ENCODE results near the gene LRRC8C. TPM values are rescaled to one million over a fixed set of nuclear protein-coding genes. Genes with fewer than 3 reads are reported as not detected.

The LRRC8C gene
- total and polyA plus RNA-seq, 2 of the 8 experiments (the other 6 are each of a cell fraction or from before 2014, with no cell fraction given) = 1.1 to 2.1 TPM

DNA sequence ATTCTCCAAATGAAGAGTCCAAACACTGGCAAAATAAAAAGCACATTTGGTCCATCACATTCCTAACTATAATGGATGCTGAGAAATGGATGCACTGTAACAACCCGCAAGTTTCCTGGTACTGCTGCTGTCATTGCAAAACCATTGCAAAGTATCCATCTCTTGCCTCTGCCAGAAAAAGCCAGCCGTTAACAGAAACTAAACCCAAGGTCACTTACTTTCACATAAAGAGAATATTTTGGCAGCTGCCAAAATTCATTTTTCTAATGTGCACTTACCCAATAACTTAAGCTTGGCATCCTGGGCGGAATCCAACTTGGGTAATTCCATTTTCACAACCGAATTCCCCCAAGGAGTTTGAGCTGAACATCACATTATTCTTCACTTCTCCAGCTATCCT, 110.9 kb downstream of the LRRC8C start:
- H3K23ac ChIP-seq (ENCODE audit: insufficient read length) = no peak overlapping the region
- H3K4ac ChIP-seq (replicated peaks; ENCODE audit: insufficient read length, low read depth, low read length) = no peak overlapping the region
- H3K9ac ChIP-seq (replicated peaks in 1 of 4; ENCODE audit: extremely low read depth in 1 of 4, low read depth in 3 of 4, low read length in 3 of 4) = no peak overlapping the region
- H3K9me3 ChIP-seq (ENCODE audit: insufficient read depth in 2 of 2, low read depth in 1 of 2, low read length in 1 of 2) = no peaks in the 10 kb centered on the region; a peak in 1 of 4 replicates
- no peak overlapping the region for H2BK20ac ChIP-seq (ENCODE audit: low read length)
- POLR2A ChIA-PET (ENCODE audit: partially characterized antibody) = no interaction called here
- H2AK5ac ChIP-seq (ENCODE audit: low read depth, low read length) = no peak overlapping the region
- H3K27ac ChIP-seq (ENCODE audit: low read depth, low read length) = no peak overlapping the region
- no peak overlapping the region for H2BK120ac ChIP-seq (replicated peaks; ENCODE audit: low read depth, low read length)
- H4K91ac ChIP-seq (replicated peaks; ENCODE audit: insufficient read length, low read length) = no peak overlapping the region
- CTCF ChIA-PET (ENCODE audit: partially characterized antibody) = interaction anchor here (1.7 to 2.0 kb wide), 2 partner anchors 19 to 31 kb away, joined by 4 to 6 read pairs; no protein-coding TSS in a partner anchor
- H3K4me3 ChIP-seq (ENCODE audit: extremely low read depth in 1 of 4, insufficient read depth in 2 of 4, low read depth in 3 of 4, low read length in 4 of 4) = no peak overlapping the region
- TF ChIP-seq SP1 (IDR thresholded peaks at IDR 0.05; ENCODE audit: low read depth, low read length) (no peak), JUND (IDR thresholded peaks at IDR 0.05; ENCODE audit: low read length) (no peak), KDM5A (IDR thresholded peaks at IDR 0.05; ENCODE audit: low read length) (no peak), SIRT6 (IDR thresholded peaks at IDR 0.05; ENCODE audit: low read length) (no peak)
- H3K14ac ChIP-seq (ENCODE audit: insufficient read length) = no peak overlapping the region
- H2BK5ac ChIP-seq (ENCODE audit: low read depth, low read length) = no peak overlapping the region
- DNase-seq (ENCODE audit: low read depth in 1 of 2, low spot score in 2 of 2) = no peak
- H3K36me3 ChIP-seq (ENCODE audit: control insufficient read depth in 2 of 4, insufficient read depth in 4 of 4, low read length in 3 of 4) = no peaks in the 10 kb centered on the region
- no peak overlapping the region for H2AFZ ChIP-seq (ENCODE audit: low read length)
- no peaks in the 10 kb centered on the region for H3K79me2 ChIP-seq (ENCODE audit: control insufficient read depth in 1 of 2, insufficient read depth in 2 of 2, low read length in 2 of 2)
- H4K5ac ChIP-seq (ENCODE audit: insufficient read length, low read depth, low read length) = no peak overlapping the region
- H2BK15ac ChIP-seq (ENCODE audit: low read length) = no peak overlapping the region
- H3K4me1 ChIP-seq (replicated peaks in 1 of 4; ENCODE audit: control insufficient read depth in 3 of 4, insufficient read depth in 4 of 4, low read length in 3 of 4) = no peaks in the 10 kb centered on the region
- H3K23me2 ChIP-seq (ENCODE audit: low read depth, low read length) = no peaks in the 10 kb centered on the region
- H3K79me1 ChIP-seq (ENCODE audit: low read depth, low read length) = no peaks in the 10 kb centered on the region
- H4K8ac ChIP-seq (ENCODE audit: extremely low read depth, insufficient read depth, low read length) = no peak overlapping the region
- WGBS, 2 experiments (ENCODE audit: extremely low coverage in 1 of 2, insufficient coverage in 1 of 2, insufficient read length in 1 of 2, insufficient replicate concordance in 2 of 2, low coverage in 1 of 2, low lambda C conversion rate in 2 of 2, missing lambda C conversion rate in 1 of 2) = 83% methylated on average over 4 of the region's 4 CpGs; no CpG with 5 or more reads in 1 of the 2 experiments
- no peak overlapping the region for H2BK12ac ChIP-seq (ENCODE audit: low read depth, low read length)
- no peaks in the 10 kb centered on the region for H4K20me1 ChIP-seq (replicated peaks in 1 of 2; ENCODE audit: control insufficient read depth in 1 of 2, insufficient read depth in 2 of 2, low read length in 2 of 2)
- no peak overlapping the region for H3K18ac ChIP-seq (ENCODE audit: extremely low read depth, low read length)
- FAIRE-seq = no peak
- H3K27me3 ChIP-seq (replicated peaks in 1 of 4; ENCODE audit: control insufficient read depth in 3 of 4, extremely low read depth in 1 of 4, insufficient read depth in 3 of 4, low read length in 3 of 4) = no peaks in the 10 kb centered on the region
- H3K56ac ChIP-seq (replicated peaks; ENCODE audit: insufficient read length, low read depth, low read length) = no peak overlapping the region
- H3K4me2 ChIP-seq (ENCODE audit: insufficient read depth in 1 of 2, low read depth in 2 of 2, low read length in 2 of 2) = no peak overlapping the region

Data from H1 (cell line).